Calu3 (cell line): ENCODE data around the gene USB1. TPM values are rescaled to one million over a fixed set of nuclear protein-coding genes. Genes with fewer than 3 reads are reported as not detected.

Experiments
- BruUV-seq: library from RNA; stranded (reverse); fragments of 400-500 nt; replicated peaks from 2 replicates; lab custom pipeline; 2021; lab: Mats Ljungman, UMichigan
- CTCF ChIA-PET: fragments of 300-600 bp; sonication (Branson Sonifier 250); formaldehyde crosslinking; loops from one replicate; lab custom pipeline; 2022; ENCODE audit warnings: antibody characterized with exemption; lab: Charles Lee
- DNase-seq: peaks from one replicate; pipeline ENCODE4 v3.0.0; 2022
- H3K27ac Mint-ChIP-seq: one replicate; pipeline ENCODE4 v1.8.0; 2022; ENCODE audit warnings: mixed read lengths; ENCODE audit not compliant: unreplicated experiment
- H3K27me3 Mint-ChIP-seq: one replicate; pipeline ENCODE4 v1.8.0; 2022; ENCODE audit warnings: mixed read lengths; ENCODE audit not compliant: unreplicated experiment
- H3K36me3 Mint-ChIP-seq: one replicate; pipeline ENCODE4 v1.8.0; 2022; ENCODE audit warnings: mild to moderate bottlenecking, moderate library complexity, mixed read lengths; ENCODE audit not compliant: insufficient read depth, unreplicated experiment
- H3K4me1 Mint-ChIP-seq: one replicate; pipeline ENCODE4 v1.8.0; 2022; ENCODE audit warnings: mild to moderate bottlenecking, low read depth, mixed read lengths; ENCODE audit not compliant: unreplicated experiment
- H3K4me3 Mint-ChIP-seq: one replicate; pipeline ENCODE4 v1.8.0; 2022; ENCODE audit warnings: mild to moderate bottlenecking, low read depth, moderate library complexity, mixed read lengths; ENCODE audit not compliant: unreplicated experiment
- H3K9me3 Mint-ChIP-seq: one replicate; pipeline ENCODE4 v1.8.0; 2022; ENCODE audit warnings: low read depth, mixed read lengths; ENCODE audit not compliant: unreplicated experiment
- intact Hi-C: fragments of 100-400 bp; cut with micrococcal nuclease; formaldehyde crosslinking; loops from one replicate; pipeline ENCODE4 v1.10.0; 2022; ENCODE audit not compliant: unreplicated experiment
- total RNA-seq: library from RNA; stranded (reverse); gene quantifications from 2 replicates; pipeline ENCODE4 v1.2.3, GENCODE V29; 2022
- TF ChIP-seq, protein P1 (sequence below): fragments of 200-600 bp; IDR thresholded peaks from one replicate; pipeline ENCODE4 v1.8.0; 2022; ENCODE audit warnings: antibody characterized with exemption; ENCODE audit not compliant: unreplicated experiment

Gene USB1
- total RNA-seq, 1 experiment from 2014 or later = 59.3 TPM

GRCh38 chr16:58037365-58038057 lies 36.3 kb downstream of the USB1 start:
- H3K27me3 Mint-ChIP-seq = no peaks in the 10 kb centered on the region
- TF ChIP-seq, protein P1, sequence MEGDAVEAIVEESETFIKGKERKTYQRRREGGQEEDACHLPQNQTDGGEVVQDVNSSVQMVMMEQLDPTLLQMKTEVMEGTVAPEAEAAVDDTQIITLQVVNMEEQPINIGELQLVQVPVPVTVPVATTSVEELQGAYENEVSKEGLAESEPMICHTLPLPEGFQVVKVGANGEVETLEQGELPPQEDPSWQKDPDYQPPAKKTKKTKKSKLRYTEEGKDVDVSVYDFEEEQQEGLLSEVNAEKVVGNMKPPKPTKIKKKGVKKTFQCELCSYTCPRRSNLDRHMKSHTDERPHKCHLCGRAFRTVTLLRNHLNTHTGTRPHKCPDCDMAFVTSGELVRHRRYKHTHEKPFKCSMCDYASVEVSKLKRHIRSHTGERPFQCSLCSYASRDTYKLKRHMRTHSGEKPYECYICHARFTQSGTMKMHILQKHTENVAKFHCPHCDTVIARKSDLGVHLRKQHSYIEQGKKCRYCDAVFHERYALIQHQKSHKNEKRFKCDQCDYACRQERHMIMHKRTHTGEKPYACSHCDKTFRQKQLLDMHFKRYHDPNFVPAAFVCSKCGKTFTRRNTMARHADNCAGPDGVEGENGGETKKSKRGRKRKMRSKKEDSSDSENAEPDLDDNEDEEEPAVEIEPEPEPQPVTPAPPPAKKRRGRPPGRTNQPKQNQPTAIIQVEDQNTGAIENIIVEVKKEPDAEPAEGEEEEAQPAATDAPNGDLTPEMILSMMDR = no peak
- H3K27ac Mint-ChIP-seq = no peak overlapping the region
- H3K36me3 Mint-ChIP-seq = peaks cover 23% of the 10 kb centered on the region
- H3K9me3 Mint-ChIP-seq = no peaks in the 10 kb centered on the region
- BruUV-seq = no TSS peak
- CTCF ChIA-PET = no interaction called here
- intact Hi-C loops = no loop called here
- peaks cover 8% of the 10 kb centered on the region for H3K4me1 Mint-ChIP-seq
- DNase-seq = no peak
- no peak overlapping the region for H3K4me3 Mint-ChIP-seq

DNA sequence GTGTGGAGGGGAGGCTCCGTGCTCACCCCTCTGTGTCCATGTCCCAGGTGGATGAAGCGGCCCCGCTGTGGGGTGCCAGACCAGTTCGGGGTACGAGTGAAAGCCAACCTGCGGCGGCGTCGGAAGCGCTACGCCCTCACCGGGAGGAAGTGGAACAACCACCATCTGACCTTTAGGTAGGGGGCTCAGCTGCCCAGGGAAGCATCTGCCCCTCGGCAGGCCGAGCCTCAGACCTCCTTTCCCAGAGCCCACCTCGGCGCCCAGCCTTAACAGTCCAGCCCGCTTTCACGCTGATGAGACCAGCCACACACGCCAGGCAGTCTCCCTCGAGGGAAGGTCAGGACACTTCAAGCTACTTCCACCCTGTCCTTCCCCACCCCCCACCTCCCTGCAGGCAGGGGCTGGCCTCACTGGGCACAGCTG lies 37.0 kb downstream of the USB1 start:
- CTCF ChIA-PET = no interaction called here

DNA sequence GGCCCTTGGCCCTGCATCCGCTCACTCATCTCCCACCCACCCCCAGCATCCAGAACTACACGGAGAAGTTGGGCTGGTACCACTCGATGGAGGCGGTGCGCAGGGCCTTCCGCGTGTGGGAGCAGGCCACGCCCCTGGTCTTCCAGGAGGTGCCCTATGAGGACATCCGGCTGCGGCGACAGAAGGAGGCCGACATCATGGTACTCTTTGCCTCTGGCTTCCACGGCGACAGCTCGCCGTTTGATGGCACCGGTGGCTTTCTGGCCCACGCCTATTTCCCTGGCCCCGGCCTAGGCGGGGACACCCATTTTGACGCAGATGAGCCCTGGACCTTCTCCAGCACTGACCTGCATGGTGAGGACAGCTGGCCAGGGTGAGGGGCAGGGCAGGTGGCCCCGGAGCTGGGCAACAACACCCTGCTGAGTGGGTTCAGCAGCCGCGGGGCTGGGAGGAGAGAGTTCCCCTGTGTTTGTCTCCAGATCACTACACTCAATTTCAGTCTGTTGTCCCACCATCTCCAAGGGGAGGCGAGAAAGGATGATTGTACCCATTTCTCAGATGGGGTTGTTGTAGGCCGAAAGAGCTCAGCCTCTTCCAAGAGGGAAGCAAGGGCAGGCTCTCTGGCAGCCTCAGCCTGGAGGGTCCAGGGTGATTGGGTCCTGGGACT lies 38.8 kb downstream of the USB1 start:
- TF ChIP-seq, protein P1 = no peak
- peaks cover 23% of the 10 kb centered on the region for H3K36me3 Mint-ChIP-seq
- no peaks in the 10 kb centered on the region for H3K27me3 Mint-ChIP-seq
- no peaks in the 10 kb centered on the region for H3K9me3 Mint-ChIP-seq
- H3K4me3 Mint-ChIP-seq = no peak overlapping the region
- BruUV-seq = no TSS peak
- no peak for DNase-seq
- intact Hi-C loops = no loop called here
- H3K4me1 Mint-ChIP-seq = no peaks in the 10 kb centered on the region
- no peak overlapping the region for H3K27ac Mint-ChIP-seq
- CTCF ChIA-PET = interaction anchor here (0.6 kb wide), 1 partner anchor 16 kb away, joined by 7 read pairs; no protein-coding TSS in a partner anchor

More for the DNA sequence above, 37.0 kb downstream of the USB1 start:
- Mint-ChIP-seq H3K27ac (no peak overlapping the region), H3K9me3 (no peaks in the 10 kb centered on the region), H3K27me3 (no peaks in the 10 kb centered on the region), H3K4me3 (no peak overlapping the region), H3K36me3 (peaks cover 23% of the 10 kb centered on the region), H3K4me1 (peaks cover 4% of the 10 kb centered on the region)
- no peak for DNase-seq
- TF ChIP-seq, protein P1 = no peak
- intact Hi-C loops = no loop called here
- BruUV-seq = no TSS peak

DNA sequence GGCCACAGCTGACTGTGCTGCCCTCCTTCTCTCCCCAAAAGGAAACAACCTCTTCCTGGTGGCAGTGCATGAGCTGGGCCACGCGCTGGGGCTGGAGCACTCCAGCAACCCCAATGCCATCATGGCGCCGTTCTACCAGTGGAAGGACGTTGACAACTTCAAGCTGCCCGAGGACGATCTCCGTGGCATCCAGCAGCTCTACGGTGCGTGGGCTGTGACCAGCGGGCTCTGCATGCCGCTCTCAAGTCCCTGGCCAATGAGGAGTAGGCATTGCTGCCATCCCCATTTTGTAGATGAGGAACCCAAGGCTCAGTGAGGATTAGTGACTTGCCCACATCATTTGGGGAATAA lies 39.3 kb downstream of the USB1 start:
- H3K4me3 Mint-ChIP-seq = no peak overlapping the region
- TF ChIP-seq, protein P1 = no peak
- CTCF ChIA-PET = interaction anchor here (0.6 kb wide), 1 partner anchor 16 kb away, joined by 7 read pairs; no protein-coding TSS in a partner anchor

More for the DNA sequence above, 39.3 kb downstream of the USB1 start:
- DNase-seq = no peak
- no peaks in the 10 kb centered on the region for H3K4me1 Mint-ChIP-seq
- no peaks in the 10 kb centered on the region for H3K9me3 Mint-ChIP-seq
- no peak overlapping the region for H3K27ac Mint-ChIP-seq
- no peaks in the 10 kb centered on the region for H3K27me3 Mint-ChIP-seq
- intact Hi-C loops = no loop called here
- H3K36me3 Mint-ChIP-seq = peaks cover 23% of the 10 kb centered on the region
- no TSS peak for BruUV-seq
